SU-DHL-6 (cell line): Measurements from ENCODE around the gene AMH.

ENCODE experiments used
- H2AFZ ChIP-seq: fragments of 200-600 bp; sonication (generic); 2 replicates; pipeline ENCODE4 v1.6.1; 2014; ENCODE audit warnings: low read depth, mild to moderate bottlenecking, moderate library complexity, mixed read lengths, antibody characterized with exemption, low read length; ENCODE audit not compliant: severe bottlenecking
- H3F3A ChIP-seq: fragments of 200-600 bp; shearing (Covaris generic); 2 replicates; pipeline ENCODE4 v1.6.0; 2016; ENCODE audit warnings: antibody characterized with exemption, mild to moderate bottlenecking; ENCODE audit not compliant: insufficient read depth
- H3K27ac ChIP-seq: fragments of 200-600 bp; sonication (generic); 2 replicates; pipeline ENCODE4 v1.5.1; 2016; ENCODE audit warnings: low read depth, mild to moderate bottlenecking, low read length, moderate library complexity, mixed read lengths
- H3K27me3 ChIP-seq: fragments of 200-600 bp; sonication (generic), shearing (Covaris generic); 2 replicates; pipeline ENCODE4 v1.6.0; 2014; ENCODE audit warnings: mild to moderate bottlenecking, low read length
- H3K36me3 ChIP-seq: fragments of 200-600 bp; sonication (generic); 2 replicates; pipeline ENCODE4 v1.6.1; 2014; ENCODE audit warnings: mild to moderate bottlenecking, low read length, mixed read lengths
- H3K4me2 ChIP-seq: fragments of 300-600, 200-600 bp; shearing (Covaris generic), sonication (generic); 2 replicates; pipeline ENCODE4 v1.6.0; 2014; ENCODE audit warnings: low read length, low read depth, mild to moderate bottlenecking; ENCODE audit not compliant: poor library complexity, severe bottlenecking
- H3K4me3 ChIP-seq: fragments of 200-600 bp; sonication (generic); 2 replicates; pipeline ENCODE4 v1.5.1; 2014; ENCODE audit warnings: antibody characterized with exemption, low read length, mild to moderate bottlenecking, mixed read lengths; ENCODE audit not compliant: insufficient read depth, poor library complexity, severe bottlenecking
- H3K79me2 ChIP-seq: fragments of 200-600 bp; sonication (generic); 2 replicates; pipeline ENCODE4 v1.6.1; 2014; ENCODE audit warnings: mild to moderate bottlenecking, low read length, moderate library complexity; ENCODE audit not compliant: insufficient read depth
- H3K9ac ChIP-seq: fragments of 200-600 bp; sonication (generic); 2 replicates; pipeline ENCODE4 v1.7.0; 2014; ENCODE audit warnings: mild to moderate bottlenecking, low read length
- H3K9me2 ChIP-seq: fragments of 200-600 bp; sonication (generic); replicated peaks from 2 replicates; pipeline ENCODE4 v1.6.1; 2014; ENCODE audit warnings: low read length; ENCODE audit not compliant: insufficient read depth
- H3K9me3 ChIP-seq: fragments of 200-600 bp; sonication (generic); 2 replicates; pipeline ENCODE4 v1.6.1; 2014; ENCODE audit warnings: low read length, mixed read lengths; ENCODE audit not compliant: insufficient read depth
- H4K20me1 ChIP-seq: fragments of 200-600 bp; sonication (generic); 2 replicates; pipeline ENCODE4 v1.6.1; 2014; ENCODE audit warnings: low read depth, mild to moderate bottlenecking, antibody characterized with exemption, low read length, moderate library complexity, mixed read lengths
- CTCF ChIP-seq: fragments of 200-600 bp; sonication (generic); IDR thresholded peaks from one replicate; pipeline ENCODE4 v1.5.1; 2017; ENCODE audit warnings: antibody characterized with exemption, mild to moderate bottlenecking, low read length, moderate library complexity; ENCODE audit not compliant: insufficient read depth, poor library complexity, severe bottlenecking
- EZH2phosphoT487 ChIP-seq: fragments of 200-600 bp; sonication (generic), shearing (Covaris generic); conservative IDR thresholded peaks from 2 replicates; pipeline ENCODE4 v1.6.1; 2018; ENCODE audit warnings: mild to moderate bottlenecking, antibody characterized with exemption, low read length, moderate library complexity, mixed read lengths

The AMH gene

GRCh38 chr19:2228157-2229030 is 20.7 kb upstream of the AMH start:
- peak overlapping the region; percentile 85 for H3K9ac ChIP-seq
- H3K36me3 ChIP-seq = no peaks in the 10 kb centered on the region
- TF ChIP-seq CTCF = no peak
- TF ChIP-seq EZH2phosphoT487 = no peak
- peak overlapping the region; percentile 88 for H3K4me2 ChIP-seq
- H3K79me2 ChIP-seq = peaks cover 11% of the 10 kb centered on the region
- H3K27ac ChIP-seq = peak overlapping the region; percentile 99
- no peaks in the 10 kb centered on the region for H3K27me3 ChIP-seq
- no peaks in the 10 kb centered on the region for H4K20me1 ChIP-seq
- H3K4me3 ChIP-seq = peak overlapping the region; percentile 50
- H3K9me3 ChIP-seq = no peaks in the 10 kb centered on the region
- peaks cover 25% of the 10 kb centered on the region for H3F3A ChIP-seq
- H3K9me2 ChIP-seq = no peaks in the 10 kb centered on the region
- H2AFZ ChIP-seq = no peak overlapping the region

DNA sequence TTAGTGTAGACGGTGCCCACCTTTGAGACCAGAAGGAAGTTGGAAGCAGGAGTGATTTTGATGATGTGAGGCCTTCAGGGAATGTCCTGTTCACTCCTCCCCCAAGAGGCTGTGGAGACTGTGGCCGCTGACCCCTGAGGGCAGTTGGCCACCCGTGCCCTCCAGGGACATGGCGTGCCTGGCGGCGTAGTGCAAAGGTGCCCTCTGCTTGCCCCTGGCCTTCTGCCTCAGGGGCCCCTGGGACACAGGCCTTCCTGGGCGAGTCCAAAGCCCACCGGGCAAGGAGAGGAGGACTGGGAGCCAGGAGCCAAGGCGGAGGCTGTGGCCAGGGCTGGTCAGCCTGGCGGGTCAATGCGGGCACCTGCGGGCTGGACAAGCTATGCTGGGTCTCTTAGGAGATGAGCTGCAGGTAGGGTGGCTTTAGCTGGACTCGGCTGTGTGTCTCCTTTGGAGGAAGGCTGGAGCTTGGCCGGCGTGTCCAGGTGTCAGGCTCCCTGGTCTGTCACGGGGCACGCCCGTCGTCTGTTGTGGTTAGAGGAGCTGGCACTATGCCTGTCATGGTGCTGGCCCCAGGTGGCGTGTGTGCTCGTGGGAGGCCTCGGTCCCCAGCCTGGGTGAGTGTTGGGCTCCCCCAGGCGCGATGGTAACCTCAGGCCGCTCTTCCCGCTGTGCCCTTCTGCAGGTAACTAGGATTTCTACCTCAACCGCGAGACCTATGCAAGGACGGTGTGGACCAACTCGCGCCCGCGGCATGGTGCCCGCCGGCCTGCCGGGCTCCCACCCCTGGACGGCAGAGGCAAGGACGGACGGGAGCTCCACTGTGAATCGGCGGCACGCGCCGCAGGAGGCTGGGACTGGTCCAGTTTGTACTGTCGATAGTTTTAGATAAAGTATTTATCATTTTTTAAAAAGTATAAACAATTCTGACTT is 19.8 kb upstream of the AMH start:
- H3K4me2 ChIP-seq = peak overlapping the region; percentile 88

GRCh38 chr19:2230033-2230531 is 19.0 kb upstream of the AMH start:
- Histone ChIP-seq H3K36me3 (no peaks in the 10 kb centered on the region), H3K4me3 (no peak overlapping the region), H4K20me1 (no peaks in the 10 kb centered on the region), H3K79me2 (peaks cover 24% of the 10 kb centered on the region), H3K27ac (no peak overlapping the region), H3K4me2 (no peak overlapping the region), H3K9ac (no peak overlapping the region), H3K9me2 (no peaks in the 10 kb centered on the region), H2AFZ (no peak overlapping the region), H3K27me3 (no peaks in the 10 kb centered on the region), H3K9me3 (no peaks in the 10 kb centered on the region), H3F3A (peaks cover 28% of the 10 kb centered on the region)
- TF ChIP-seq CTCF = no peak
- TF ChIP-seq EZH2phosphoT487 = no peak

More for the DNA sequence above, 19.8 kb upstream of the AMH start:
- TF ChIP-seq CTCF (no peak), EZH2phosphoT487 (no peak)
- peaks cover 18% of the 10 kb centered on the region for H3K79me2 ChIP-seq
- no peaks in the 10 kb centered on the region for H3K27me3 ChIP-seq
- H3F3A ChIP-seq = peaks cover 24% of the 10 kb centered on the region
- peak overlapping the region; percentile 85 for H3K9ac ChIP-seq
- no peak overlapping the region for H2AFZ ChIP-seq
- H3K4me3 ChIP-seq = peak overlapping the region; percentile 50
- H3K9me2 ChIP-seq = no peaks in the 10 kb centered on the region
- no peaks in the 10 kb centered on the region for H4K20me1 ChIP-seq
- no peaks in the 10 kb centered on the region for H3K36me3 ChIP-seq
- H3K27ac ChIP-seq = peak overlapping the region; percentile 99
- H3K9me3 ChIP-seq = no peaks in the 10 kb centered on the region
